Endothelial cell (in vitro differentiated cells): ENCODE results near the gene RSRC1. TPM values are rescaled to one million over a fixed set of nuclear protein-coding genes. Genes with fewer than 3 reads are reported as not detected.

Source experiments
- DNase-seq: peaks from one replicate; pipeline ENCODE4 v3.0.0; 2021; ENCODE audit warnings: low spot score
- H3K27ac Mint-ChIP-seq: one replicate; pipeline ENCODE4 v1.8.0; 2021; ENCODE audit warnings: mixed read lengths, inconsistent platforms; ENCODE audit not compliant: unreplicated experiment
- H3K27me3 Mint-ChIP-seq: one replicate; pipeline ENCODE4 v1.8.0; 2021; ENCODE audit warnings: mild to moderate bottlenecking, moderate library complexity, mixed read lengths, inconsistent platforms; ENCODE audit not compliant: unreplicated experiment
- H3K36me3 Mint-ChIP-seq: one replicate; pipeline ENCODE4 v1.8.0; 2021; ENCODE audit warnings: mild to moderate bottlenecking, low read depth, mixed read lengths, inconsistent platforms; ENCODE audit not compliant: unreplicated experiment
- H3K4me1 Mint-ChIP-seq: one replicate; pipeline ENCODE4 v1.8.0; 2021; ENCODE audit warnings: mild to moderate bottlenecking, mixed read lengths, inconsistent platforms; ENCODE audit not compliant: unreplicated experiment
- H3K4me3 Mint-ChIP-seq: one replicate; pipeline ENCODE4 v1.8.0; 2021; ENCODE audit warnings: mild to moderate bottlenecking, mixed read lengths, inconsistent platforms; ENCODE audit not compliant: unreplicated experiment
- H3K9me3 Mint-ChIP-seq: one replicate; pipeline ENCODE4 v1.8.0; 2021; ENCODE audit warnings: mixed read lengths, inconsistent platforms; ENCODE audit not compliant: unreplicated experiment
- CTCF ChIP-seq: fragments of 200-600 bp; sonication (generic); IDR thresholded peaks from one replicate; pipeline ENCODE4 v1.5.0; 2021; ENCODE audit warnings: antibody characterized with exemption; ENCODE audit not compliant: unreplicated experiment
- total RNA-seq: library from RNA; stranded (reverse); fragmentation: NEBNext Ultra II Directional; extraction: Animal tissue kit (Norgen Biotek cat#: 25700); gene quantifications from one replicate; pipeline ENCODE4 v1.2.1, GENCODE V29; 2021; ENCODE audit not compliant: unreplicated experiment

Gene RSRC1
- total RNA-seq, 1 donor from 2014 or later, result 24.7 TPM

- DNase-seq, result no peak
- TF ChIP-seq CTCF, result no peak
- Mint-ChIP-seq H3K27ac (no peak overlapping the region), H3K4me3 (no peak overlapping the region), H3K4me1 (no peaks in the 10 kb centered on the region), H3K36me3 (no peaks in the 10 kb centered on the region), H3K27me3 (no peaks in the 10 kb centered on the region), H3K9me3 (no peaks in the 10 kb centered on the region)
These were observed 55.8 kb downstream of the RSRC1 start for GRCh38 chr3:158165730-158166129.

GRCh38 chr3:158166223-158166622 is 56.3 kb downstream of the RSRC1 start:
- Mint-ChIP-seq H3K4me3 (no peak overlapping the region), H3K9me3 (no peaks in the 10 kb centered on the region), H3K27ac (no peak overlapping the region), H3K4me1 (no peaks in the 10 kb centered on the region), H3K36me3 (no peaks in the 10 kb centered on the region), H3K27me3 (no peaks in the 10 kb centered on the region)
- DNase-seq, result no peak
- no peak for TF ChIP-seq CTCF

- Mint-ChIP-seq H3K4me1 (no peaks in the 10 kb centered on the region), H3K27me3 (no peaks in the 10 kb centered on the region), H3K4me3 (no peak overlapping the region), H3K9me3 (no peaks in the 10 kb centered on the region), H3K36me3 (no peaks in the 10 kb centered on the region), H3K27ac (no peak overlapping the region)
- no peak for DNase-seq
- TF ChIP-seq CTCF, result no peak
These were observed 58.1 kb downstream of the RSRC1 start for GRCh38 chr3:158167737-158168557.

GRCh38 chr3:158169091-158169491 is 59.2 kb downstream of the RSRC1 start:
- no peak for DNase-seq
- Mint-ChIP-seq H3K4me3 (no peak overlapping the region), H3K4me1 (no peaks in the 10 kb centered on the region), H3K36me3 (no peaks in the 10 kb centered on the region), H3K9me3 (no peaks in the 10 kb centered on the region), H3K27ac (no peak overlapping the region), H3K27me3 (no peaks in the 10 kb centered on the region)
- TF ChIP-seq CTCF, result no peak

GRCh38 chr3:158181096-158181495 is 71.2 kb downstream of the RSRC1 start:
- no peaks in the 10 kb centered on the region for H3K36me3 Mint-ChIP-seq
- no peak overlapping the region for H3K4me3 Mint-ChIP-seq
- H3K4me1 Mint-ChIP-seq, result no peaks in the 10 kb centered on the region
- no peaks in the 10 kb centered on the region for H3K27me3 Mint-ChIP-seq
- no peak for TF ChIP-seq CTCF
- no peak overlapping the region for H3K27ac Mint-ChIP-seq
- no peak for DNase-seq
- no peaks in the 10 kb centered on the region for H3K9me3 Mint-ChIP-seq
